Measurements from ENCODE around the gene ZNF500. TPM values are rescaled to one million over a fixed set of nuclear protein-coding genes. Genes with fewer than 3 reads are reported as not detected.
A peak's percentile ranks its signal among the peaks of the same experiment; 100 is the strongest.

Gene ZNF500
- total and polyA plus RNA-seq, 2 experiments from 2014 or later, result 23.8 to 32.7 TPM

- no peak for TF ChIP-seq CTCF (IDR thresholded peaks at IDR 0.05; ENCODE audit: low read depth, low read length)
- Histone ChIP-seq H3K27ac (no peak overlapping the region), H3K36me3 (peaks cover 44% of the 10 kb centered on the region), H3K27me3 (no peaks in the 10 kb centered on the region), H3K9me3 (ENCODE audit: low read depth) (no peaks in the 10 kb centered on the region), H3K4me3 (no peak overlapping the region), H3K4me1 (ENCODE audit: low read depth) (no peaks in the 10 kb centered on the region)
- DNase-seq (ENCODE audit: low read depth in 1 of 2, low spot score in 1 of 2), result no peak
Measured at GRCh38 chr16:4700997-4701743, 65.8 kb downstream of the ZNF500 start.

GRCh38 chr16:4700380-4700996 lies 66.5 kb downstream of the ZNF500 start:
- H3K27ac ChIP-seq, result no peak overlapping the region
- no peaks in the 10 kb centered on the region for H3K4me1 ChIP-seq (ENCODE audit: low read depth)
- H3K27me3 ChIP-seq, result no peaks in the 10 kb centered on the region
- no peak for DNase-seq (ENCODE audit: low read depth in 1 of 2, low spot score in 1 of 2)
- no peaks in the 10 kb centered on the region for H3K9me3 ChIP-seq (ENCODE audit: low read depth)
- no peak for TF ChIP-seq CTCF (IDR thresholded peaks at IDR 0.05; ENCODE audit: low read depth, low read length)
- H3K4me3 ChIP-seq, result no peak overlapping the region
- H3K36me3 ChIP-seq, result peaks cover 44% of the 10 kb centered on the region

- Histone ChIP-seq H3K4me3 (no peak overlapping the region), H3K36me3 (peaks cover 42% of the 10 kb centered on the region), H3K4me1 (ENCODE audit: low read depth) (no peaks in the 10 kb centered on the region), H3K27ac (no peak overlapping the region), H3K9me3 (ENCODE audit: low read depth) (no peaks in the 10 kb centered on the region), H3K27me3 (no peaks in the 10 kb centered on the region)
- no peak for TF ChIP-seq CTCF (IDR thresholded peaks at IDR 0.05; ENCODE audit: low read depth, low read length)
- DNase-seq (ENCODE audit: low read depth in 1 of 2, low spot score in 1 of 2), result no peak
Measured at GRCh38 chr16:4699046-4699556, 67.9 kb downstream of the ZNF500 start.

- H3K27ac ChIP-seq, result peak overlapping the region; percentile 65
- H3K36me3 ChIP-seq, result peaks cover 37% of the 10 kb centered on the region
- no peak for TF ChIP-seq CTCF (IDR thresholded peaks at IDR 0.05; ENCODE audit: low read depth, low read length)
- no peak overlapping the region for H3K4me3 ChIP-seq
- DNase-seq (ENCODE audit: low read depth in 1 of 2, low spot score in 1 of 2), result no peak
- no peaks in the 10 kb centered on the region for H3K27me3 ChIP-seq
- no peaks in the 10 kb centered on the region for H3K4me1 ChIP-seq (ENCODE audit: low read depth)
- H3K9me3 ChIP-seq (ENCODE audit: low read depth), result no peaks in the 10 kb centered on the region
Measured at GRCh38 chr16:4698321-4699045, 68.5 kb downstream of the ZNF500 start.

Other genes starting within 250 kb of the ZNF500 start
- 46.4 and 55.8 TPM in 2 replicates for gene CDIP1, start 228.4 kb downstream of the ZNF500 start, total RNA-seq
- gene CDIP1, start 228.4 kb downstream of the ZNF500 start, polyA plus RNA-seq, result 87.6 and 88.4 TPM in 2 replicates
- gene C16orf96, start 210.8 kb downstream of the ZNF500 start, total RNA-seq, result 1.9 and 3.6 TPM in 2 replicates
- gene C16orf96, start 210.8 kb downstream of the ZNF500 start, polyA plus RNA-seq, result 0.24 and 0.39 TPM in 2 replicates
- 33.6 and 42.9 TPM in 2 replicates for gene UBALD1, start 152.3 kb downstream of the ZNF500 start, total RNA-seq
- gene UBALD1, start 152.3 kb downstream of the ZNF500 start, polyA plus RNA-seq, result 46.6 and 47.3 TPM in 2 replicates
- 58.2 and 66.6 TPM in 2 replicates for gene MGRN1, start 142.3 kb downstream of the ZNF500 start, total RNA-seq
- gene MGRN1, start 142.3 kb downstream of the ZNF500 start, polyA plus RNA-seq, result 42.6 and 47.2 TPM in 2 replicates
- gene NUDT16L1, start 73.6 kb downstream of the ZNF500 start, total RNA-seq, result 84.4 and 139 TPM in 2 replicates
- gene NUDT16L1, start 73.6 kb downstream of the ZNF500 start, polyA plus RNA-seq, result 141 and 157 TPM in 2 replicates
- 38.7 and 40.3 TPM in 2 replicates for gene ANKS3, start 32.9 kb downstream of the ZNF500 start, total RNA-seq
- 35.2 and 37.6 TPM in 2 replicates for gene ANKS3, start 32.9 kb downstream of the ZNF500 start, polyA plus RNA-seq
- 0.77 and 1.2 TPM in 2 replicates for gene DNAAF8, start 32.6 kb downstream of the ZNF500 start, total RNA-seq
- 0.07 and 1.2 TPM in 2 replicates for gene DNAAF8, start 32.6 kb downstream of the ZNF500 start, polyA plus RNA-seq
- 1.7 and 2.9 TPM in 2 replicates for gene SEPTIN12, start 21.2 kb upstream of the ZNF500 start, total RNA-seq
- gene SEPTIN12, start 21.2 kb upstream of the ZNF500 start, polyA plus RNA-seq, result 2.2 and 7.3 TPM in 2 replicates
- gene SMIM22, start 28.2 kb upstream of the ZNF500 start, total RNA-seq, result not detected in 2 replicates
- gene SMIM22, start 28.2 kb upstream of the ZNF500 start, polyA plus RNA-seq, result 0.41 and 5.3 TPM in 2 replicates
- gene ROGDI, start 35.5 kb upstream of the ZNF500 start, total RNA-seq, result 146 and 161 TPM in 2 replicates
- gene ROGDI, start 35.5 kb upstream of the ZNF500 start, polyA plus RNA-seq, result 173 and 220 TPM in 2 replicates
- 38.0 and 44.3 TPM in 2 replicates for gene GLYR1, start 80.1 kb upstream of the ZNF500 start, total RNA-seq
- 52.1 and 65.5 TPM in 2 replicates for gene GLYR1, start 80.1 kb upstream of the ZNF500 start, polyA plus RNA-seq
- gene UBN1, start 80.3 kb upstream of the ZNF500 start, total RNA-seq, result 24.2 and 33.4 TPM in 2 replicates
- 21.4 and 23.7 TPM in 2 replicates for gene UBN1, start 80.3 kb upstream of the ZNF500 start, polyA plus RNA-seq
- 6.4 and 10.8 TPM in 2 replicates for gene PPL, start 170.0 kb upstream of the ZNF500 start, total RNA-seq
- gene PPL, start 170.0 kb upstream of the ZNF500 start, polyA plus RNA-seq, result 7.5 and 8.4 TPM in 2 replicates
- gene SEC14L5, start 191.2 kb upstream of the ZNF500 start, total RNA-seq, result 0.21 and 0.35 TPM in 2 replicates
- not detected in 2 replicates for gene SEC14L5, start 191.2 kb upstream of the ZNF500 start, polyA plus RNA-seq

Measured in cardiac muscle cell (in vitro differentiated cells and primary cell).